ENCODE results near the gene POLR1G.
A peak's percentile ranks its signal among the peaks of the same experiment; 100 is the strongest.

Gene POLR1G

GRCh38 chr19:45455707-45456499 is 49.5 kb downstream of the POLR1G start (continued):
- TF ChIP-seq, protein P1, sequence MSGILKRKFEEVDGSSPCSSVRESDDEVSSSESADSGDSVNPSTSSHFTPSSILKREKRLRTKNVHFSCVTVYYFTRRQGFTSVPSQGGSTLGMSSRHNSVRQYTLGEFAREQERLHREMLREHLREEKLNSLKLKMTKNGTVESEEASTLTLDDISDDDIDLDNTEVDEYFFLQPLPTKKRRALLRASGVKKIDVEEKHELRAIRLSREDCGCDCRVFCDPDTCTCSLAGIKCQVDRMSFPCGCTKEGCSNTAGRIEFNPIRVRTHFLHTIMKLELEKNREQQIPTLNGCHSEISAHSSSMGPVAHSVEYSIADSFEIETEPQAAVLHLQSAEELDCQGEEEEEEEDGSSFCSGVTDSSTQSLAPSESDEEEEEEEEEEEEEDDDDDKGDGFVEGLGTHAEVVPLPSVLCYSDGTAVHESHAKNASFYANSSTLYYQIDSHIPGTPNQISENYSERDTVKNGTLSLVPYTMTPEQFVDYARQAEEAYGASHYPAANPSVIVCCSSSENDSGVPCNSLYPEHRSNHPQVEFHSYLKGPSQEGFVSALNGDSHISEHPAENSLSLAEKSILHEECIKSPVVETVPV (CRISPR knock-in tag; IDR thresholded peaks at IDR 0.05), result no peak
- TF ChIP-seq GLIS3 (CRISPR knock-in tag; IDR thresholded peaks at IDR 0.05) (no peak), ZFP3 (CRISPR knock-in tag; IDR thresholded peaks at IDR 0.05) (peak; percentile 90)
- TF ChIP-seq, protein P2, sequence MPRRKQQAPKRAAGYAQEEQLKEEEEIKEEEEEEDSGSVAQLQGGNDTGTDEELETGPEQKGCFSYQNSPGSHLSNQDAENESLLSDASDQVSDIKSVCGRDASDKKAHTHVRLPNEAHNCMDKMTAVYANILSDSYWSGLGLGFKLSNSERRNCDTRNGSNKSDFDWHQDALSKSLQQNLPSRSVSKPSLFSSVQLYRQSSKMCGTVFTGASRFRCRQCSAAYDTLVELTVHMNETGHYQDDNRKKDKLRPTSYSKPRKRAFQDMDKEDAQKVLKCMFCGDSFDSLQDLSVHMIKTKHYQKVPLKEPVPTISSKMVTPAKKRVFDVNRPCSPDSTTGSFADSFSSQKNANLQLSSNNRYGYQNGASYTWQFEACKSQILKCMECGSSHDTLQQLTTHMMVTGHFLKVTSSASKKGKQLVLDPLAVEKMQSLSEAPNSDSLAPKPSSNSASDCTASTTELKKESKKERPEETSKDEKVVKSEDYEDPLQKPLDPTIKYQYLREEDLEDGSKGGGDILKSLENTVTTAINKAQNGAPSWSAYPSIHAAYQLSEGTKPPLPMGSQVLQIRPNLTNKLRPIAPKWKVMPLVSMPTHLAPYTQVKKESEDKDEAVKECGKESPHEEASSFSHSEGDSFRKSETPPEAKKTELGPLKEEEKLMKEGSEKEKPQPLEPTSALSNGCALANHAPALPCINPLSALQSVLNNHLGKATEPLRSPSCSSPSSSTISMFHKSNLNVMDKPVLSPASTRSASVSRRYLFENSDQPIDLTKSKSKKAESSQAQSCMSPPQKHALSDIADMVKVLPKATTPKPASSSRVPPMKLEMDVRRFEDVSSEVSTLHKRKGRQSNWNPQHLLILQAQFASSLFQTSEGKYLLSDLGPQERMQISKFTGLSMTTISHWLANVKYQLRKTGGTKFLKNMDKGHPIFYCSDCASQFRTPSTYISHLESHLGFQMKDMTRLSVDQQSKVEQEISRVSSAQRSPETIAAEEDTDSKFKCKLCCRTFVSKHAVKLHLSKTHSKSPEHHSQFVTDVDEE (CRISPR knock-in tag; IDR thresholded peaks at IDR 0.05), result no peak; the same call in 1 of the 2 replicates

- ATAC-seq, result no peak
- TF ChIP-seq, protein P3, sequence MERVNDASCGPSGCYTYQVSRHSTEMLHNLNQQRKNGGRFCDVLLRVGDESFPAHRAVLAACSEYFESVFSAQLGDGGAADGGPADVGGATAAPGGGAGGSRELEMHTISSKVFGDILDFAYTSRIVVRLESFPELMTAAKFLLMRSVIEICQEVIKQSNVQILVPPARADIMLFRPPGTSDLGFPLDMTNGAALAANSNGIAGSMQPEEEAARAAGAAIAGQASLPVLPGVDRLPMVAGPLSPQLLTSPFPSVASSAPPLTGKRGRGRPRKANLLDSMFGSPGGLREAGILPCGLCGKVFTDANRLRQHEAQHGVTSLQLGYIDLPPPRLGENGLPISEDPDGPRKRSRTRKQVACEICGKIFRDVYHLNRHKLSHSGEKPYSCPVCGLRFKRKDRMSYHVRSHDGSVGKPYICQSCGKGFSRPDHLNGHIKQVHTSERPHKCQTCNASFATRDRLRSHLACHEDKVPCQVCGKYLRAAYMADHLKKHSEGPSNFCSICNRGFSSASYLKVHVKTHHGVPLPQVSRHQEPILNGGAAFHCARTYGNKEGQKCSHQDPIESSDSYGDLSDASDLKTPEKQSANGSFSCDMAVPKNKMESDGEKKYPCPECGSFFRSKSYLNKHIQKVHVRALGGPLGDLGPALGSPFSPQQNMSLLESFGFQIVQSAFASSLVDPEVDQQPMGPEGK (CRISPR knock-in tag; IDR thresholded peaks at IDR 0.05; ENCODE audit: borderline replicate concordance), result no peak
- TF ChIP-seq RARB (CRISPR knock-in tag; IDR thresholded peaks at IDR 0.05), result no peak
- TF ChIP-seq, protein P2 (CRISPR knock-in tag; IDR thresholded peaks at IDR 0.05), result no peak
- TF ChIP-seq, protein P4, sequence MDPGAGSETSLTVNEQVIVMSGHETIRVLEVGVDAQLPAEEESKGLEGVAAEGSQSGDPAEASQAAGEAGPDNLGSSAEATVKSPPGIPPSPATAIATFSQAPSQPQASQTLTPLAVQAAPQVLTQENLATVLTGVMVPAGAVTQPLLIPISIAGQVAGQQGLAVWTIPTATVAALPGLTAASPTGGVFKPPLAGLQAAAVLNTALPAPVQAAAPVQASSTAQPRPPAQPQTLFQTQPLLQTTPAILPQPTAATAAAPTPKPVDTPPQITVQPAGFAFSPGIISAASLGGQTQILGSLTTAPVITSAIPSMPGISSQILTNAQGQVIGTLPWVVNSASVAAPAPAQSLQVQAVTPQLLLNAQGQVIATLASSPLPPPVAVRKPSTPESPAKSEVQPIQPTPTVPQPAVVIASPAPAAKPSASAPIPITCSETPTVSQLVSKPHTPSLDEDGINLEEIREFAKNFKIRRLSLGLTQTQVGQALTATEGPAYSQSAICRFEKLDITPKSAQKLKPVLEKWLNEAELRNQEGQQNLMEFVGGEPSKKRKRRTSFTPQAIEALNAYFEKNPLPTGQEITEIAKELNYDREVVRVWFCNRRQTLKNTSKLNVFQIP (CRISPR knock-in tag; IDR thresholded peaks at IDR 0.05; ENCODE audit: borderline replicate concordance, low read depth), result no peak
- no peak for TF ChIP-seq ZC3H10 (CRISPR knock-in tag; IDR thresholded peaks at IDR 0.05)
- no peak for TF ChIP-seq BACH2 (CRISPR knock-in tag; IDR thresholded peaks at IDR 0.05; ENCODE audit: borderline replicate concordance)
- no peak for TF ChIP-seq CSDC2 (CRISPR knock-in tag; IDR thresholded peaks at IDR 0.05)
- TF ChIP-seq, protein P5, sequence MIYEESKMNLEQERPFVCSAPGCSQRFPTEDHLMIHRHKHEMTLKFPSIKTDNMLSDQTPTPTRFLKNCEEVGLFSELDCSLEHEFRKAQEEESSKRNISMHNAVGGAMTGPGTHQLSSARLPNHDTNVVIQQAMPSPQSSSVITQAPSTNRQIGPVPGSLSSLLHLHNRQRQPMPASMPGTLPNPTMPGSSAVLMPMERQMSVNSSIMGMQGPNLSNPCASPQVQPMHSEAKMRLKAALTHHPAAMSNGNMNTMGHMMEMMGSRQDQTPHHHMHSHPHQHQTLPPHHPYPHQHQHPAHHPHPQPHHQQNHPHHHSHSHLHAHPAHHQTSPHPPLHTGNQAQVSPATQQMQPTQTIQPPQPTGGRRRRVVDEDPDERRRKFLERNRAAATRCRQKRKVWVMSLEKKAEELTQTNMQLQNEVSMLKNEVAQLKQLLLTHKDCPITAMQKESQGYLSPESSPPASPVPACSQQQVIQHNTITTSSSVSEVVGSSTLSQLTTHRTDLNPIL (CRISPR knock-in tag; IDR thresholded peaks at IDR 0.05; ENCODE audit: low read depth), result no peak
Observed at GRCh38 chr19:45456500-45456815, 50.0 kb downstream of the POLR1G start.

GRCh38 chr19:45457776-45458175 is 51.3 kb downstream of the POLR1G start:
- ATAC-seq, result no peak
- TF ChIP-seq SNAI2 (CRISPR knock-in tag; IDR thresholded peaks at IDR 0.05) (no peak), BACH2 (CRISPR knock-in tag; IDR thresholded peaks at IDR 0.05; ENCODE audit: borderline replicate concordance) (no peak), ISL1 (CRISPR knock-in tag; IDR thresholded peaks at IDR 0.05) (no peak), ZFP3 (CRISPR knock-in tag; IDR thresholded peaks at IDR 0.05) (no peak)
- TF ChIP-seq, protein P3 (CRISPR knock-in tag; IDR thresholded peaks at IDR 0.05; ENCODE audit: borderline replicate concordance), result no peak
- TF ChIP-seq, protein P5 (CRISPR knock-in tag; IDR thresholded peaks at IDR 0.05; ENCODE audit: low read depth), result no peak
- TF ChIP-seq, protein P4 (CRISPR knock-in tag; IDR thresholded peaks at IDR 0.05; ENCODE audit: borderline replicate concordance, low read depth), result no peak
- TF ChIP-seq, protein P2 (CRISPR knock-in tag; IDR thresholded peaks at IDR 0.05), result no peak

Measured in SK-N-SH treated with all-trans-retinoic acid at 6 μM for 48 hours (cell line).